HG03066 (cell line): ENCODE data around the gene CFAP97D2.
A peak's percentile ranks its signal among the peaks of the same experiment; 100 is the strongest.
"Not testable (repeated sequence)": the region's sequence is repeated elsewhere in the genome, so short reads cannot be mapped to it uniquely, and the experiment has no call there.

Experiments used
- ATAC-seq: cut with Tn5 transposase; IDR thresholded peaks from one replicate; pipeline ENCODE4 v1.9.1; 2021; ENCODE audit warnings: low read depth; ENCODE audit not compliant: unreplicated experiment

Gene CFAP97D2

GRCh38 chr13:114194853-114195252 lies 15.8 kb downstream of the CFAP97D2 start:
- no peak for ATAC-seq

GRCh38 chr13:114196629-114197028 lies 17.6 kb downstream of the CFAP97D2 start:
- ATAC-seq, result no peak

- ATAC-seq, result no peak
Observed at GRCh38 chr13:114198556-114198955, 19.5 kb downstream of the CFAP97D2 start.

GRCh38 chr13:114199526-114199925 lies 20.5 kb downstream of the CFAP97D2 start:
- not testable (repeated sequence) for ATAC-seq

- no peak for ATAC-seq
Observed at GRCh38 chr13:114199954-114200353, 20.9 kb downstream of the CFAP97D2 start.

- no peak for ATAC-seq
Observed at GRCh38 chr13:114200399-114200911, 21.4 kb downstream of the CFAP97D2 start.

GRCh38 chr13:114202581-114202980 lies 23.5 kb downstream of the CFAP97D2 start:
- no peak for ATAC-seq

GRCh38 chr13:114203536-114203935 lies 24.5 kb downstream of the CFAP97D2 start:
- ATAC-seq, result no peak

- ATAC-seq, result no peak
Observed at GRCh38 chr13:114204894-114205293, 25.8 kb downstream of the CFAP97D2 start.

- no peak for ATAC-seq
Observed at GRCh38 chr13:114208134-114208533, 29.1 kb downstream of the CFAP97D2 start.

- ATAC-seq, result no peak
Observed at GRCh38 chr13:114211446-114212157, 32.5 kb downstream of the CFAP97D2 start.

- no peak for ATAC-seq
Observed at GRCh38 chr13:114212158-114212495, 33.1 kb downstream of the CFAP97D2 start.

- ATAC-seq, result no peak
Observed at GRCh38 chr13:114213980-114214379, 34.9 kb downstream of the CFAP97D2 start.

- ATAC-seq, result no peak
Observed at GRCh38 chr13:114219392-114219791, 40.3 kb downstream of the CFAP97D2 start.

- ATAC-seq, result no peak
Observed at GRCh38 chr13:114222461-114222968, 43.5 kb downstream of the CFAP97D2 start.

- no peak for ATAC-seq
Observed at GRCh38 chr13:114224201-114224600, 45.1 kb downstream of the CFAP97D2 start.

- no peak for ATAC-seq
Observed at GRCh38 chr13:114225610-114226009, 46.6 kb downstream of the CFAP97D2 start.

- ATAC-seq, result no peak
Observed at GRCh38 chr13:114226088-114226487, 47.0 kb downstream of the CFAP97D2 start.

- ATAC-seq, result peak; percentile 88
Observed at GRCh38 chr13:114226699-114227323, 47.8 kb downstream of the CFAP97D2 start.

- no peak for ATAC-seq
Observed at GRCh38 chr13:114227528-114227927, 48.5 kb downstream of the CFAP97D2 start.

GRCh38 chr13:114228176-114228575 lies 49.1 kb downstream of the CFAP97D2 start:
- no peak for ATAC-seq

GRCh38 chr13:114229506-114229905 lies 50.4 kb downstream of the CFAP97D2 start:
- no peak for ATAC-seq
